ENCODE data around the gene VILL. TPM values are rescaled to one million over a fixed set of nuclear protein-coding genes. Genes with fewer than 3 reads are reported as not detected.
A peak's percentile ranks its signal among the peaks of the same experiment; 100 is the strongest.

Gene VILL
- total RNA-seq, 1 donor from 2014 or later = 1.5 TPM

- Mint-ChIP-seq H3K4me3 (ENCODE audit: unreplicated experiment) (no peak overlapping the region), H3K36me3 (ENCODE audit: low read depth, unreplicated experiment) (no peaks in the 10 kb centered on the region), H3K4me1 (ENCODE audit: low read depth, unreplicated experiment) (peaks cover 1% of the 10 kb centered on the region), H3K27ac (ENCODE audit: unreplicated experiment) (no peak overlapping the region), H3K27me3 (ENCODE audit: low read depth, unreplicated experiment) (peaks cover 23% of the 10 kb centered on the region), H3K9me3 (ENCODE audit: unreplicated experiment) (peaks cover 2% of the 10 kb centered on the region)
- DNase-seq (ENCODE audit: low read depth) (no peak), FAIRE-seq (no peak)
- no peaks in the 10 kb centered on the region for H3K79me2 ChIP-seq (ENCODE audit: insufficient read depth, low read length)
- H4K20me1 ChIP-seq (ENCODE audit: insufficient read depth, low read length) = no peaks in the 10 kb centered on the region
- no peak for TF ChIP-seq EZH2 (IDR thresholded peaks at IDR 0.05; ENCODE audit: insufficient read depth, low read length)
- no peak for TF ChIP-seq CTCF (IDR thresholded peaks at IDR 0.05; ENCODE audit: insufficient read depth, low read depth, low read length)
- H3K27me3 ChIP-seq (ENCODE audit: insufficient read depth, low read length) = peaks cover 3% of the 10 kb centered on the region
- H3K4me3 ChIP-seq (ENCODE audit: insufficient read depth, low read depth, low read length) = no peak overlapping the region
- H2AFZ ChIP-seq (ENCODE audit: low read depth, low read length) = no peak overlapping the region
- H3K36me3 ChIP-seq (ENCODE audit: insufficient read depth, low read length) = no peaks in the 10 kb centered on the region
- no peak overlapping the region for H3K9ac ChIP-seq (ENCODE audit: low read length)
- H3K4me1 ChIP-seq (ENCODE audit: insufficient read depth, low read length) = peaks cover 12% of the 10 kb centered on the region
- no peak overlapping the region for H3K4me2 ChIP-seq (ENCODE audit: low read length)
- no peak overlapping the region for H3K27ac ChIP-seq (ENCODE audit: low read depth, low read length)
- no peaks in the 10 kb centered on the region for H3K9me3 ChIP-seq (ENCODE audit: insufficient read depth, low read depth, low read length)
Measured at GRCh38 chr3:37997342-37997741, 6.8 kb downstream of the VILL start.

GRCh38 chr3:37997791-37998370 lies 7.3 kb downstream of the VILL start:
- Mint-ChIP-seq H3K27me3 (ENCODE audit: low read depth, unreplicated experiment) (peaks cover 19% of the 10 kb centered on the region), H3K9me3 (ENCODE audit: unreplicated experiment) (peaks cover 2% of the 10 kb centered on the region), H3K4me3 (ENCODE audit: unreplicated experiment) (peak overlapping the region; percentile 67), H3K4me1 (ENCODE audit: low read depth, unreplicated experiment) (peaks cover 1% of the 10 kb centered on the region), H3K27ac (ENCODE audit: unreplicated experiment) (peak overlapping the region; percentile 34), H3K36me3 (ENCODE audit: low read depth, unreplicated experiment) (no peaks in the 10 kb centered on the region)
- Histone ChIP-seq H3K27ac (ENCODE audit: low read depth, low read length) (no peak overlapping the region), H3K79me2 (ENCODE audit: insufficient read depth, low read length) (no peaks in the 10 kb centered on the region), H4K20me1 (ENCODE audit: insufficient read depth, low read length) (no peaks in the 10 kb centered on the region), H3K4me3 (ENCODE audit: insufficient read depth, low read depth, low read length) (no peak overlapping the region), H3K9ac (ENCODE audit: low read length) (no peak overlapping the region), H3K9me3 (ENCODE audit: insufficient read depth, low read depth, low read length) (no peaks in the 10 kb centered on the region), H3K27me3 (ENCODE audit: insufficient read depth, low read length) (no peaks in the 10 kb centered on the region), H2AFZ (ENCODE audit: low read depth, low read length) (no peak overlapping the region), H3K4me2 (ENCODE audit: low read length) (no peak overlapping the region), H3K36me3 (ENCODE audit: insufficient read depth, low read length) (no peaks in the 10 kb centered on the region), H3K4me1 (ENCODE audit: insufficient read depth, low read length) (peaks cover 12% of the 10 kb centered on the region)
- no peak for TF ChIP-seq CTCF (IDR thresholded peaks at IDR 0.05; ENCODE audit: insufficient read depth, low read depth, low read length)
- no peak for FAIRE-seq
- no peak for DNase-seq (ENCODE audit: low read depth)

- no peak overlapping the region for H3K4me3 Mint-ChIP-seq (ENCODE audit: unreplicated experiment)
- H3K9me3 ChIP-seq (ENCODE audit: insufficient read depth, low read depth, low read length) = no peaks in the 10 kb centered on the region
- no peak overlapping the region for H3K4me2 ChIP-seq (ENCODE audit: low read length)
- no peak overlapping the region for H3K4me3 ChIP-seq (ENCODE audit: insufficient read depth, low read depth, low read length)
- no peaks in the 10 kb centered on the region for H3K79me2 ChIP-seq (ENCODE audit: insufficient read depth, low read length)
- H3K36me3 Mint-ChIP-seq (ENCODE audit: low read depth, unreplicated experiment) = no peaks in the 10 kb centered on the region
- H3K27ac ChIP-seq (ENCODE audit: low read depth, low read length) = no peak overlapping the region
- FAIRE-seq (no peak), DNase-seq (ENCODE audit: low read depth) (no peak)
- no peak overlapping the region for H3K9ac ChIP-seq (ENCODE audit: low read length)
- H4K20me1 ChIP-seq (ENCODE audit: insufficient read depth, low read length) = peaks cover 4% of the 10 kb centered on the region
- H3K36me3 ChIP-seq (ENCODE audit: insufficient read depth, low read length) = no peaks in the 10 kb centered on the region
- no peaks in the 10 kb centered on the region for H3K27me3 ChIP-seq (ENCODE audit: insufficient read depth, low read length)
- H2AFZ ChIP-seq (ENCODE audit: low read depth, low read length) = no peak overlapping the region
- peaks cover 12% of the 10 kb centered on the region for H3K4me1 ChIP-seq (ENCODE audit: insufficient read depth, low read length)
- H3K27ac Mint-ChIP-seq (ENCODE audit: unreplicated experiment) = peak overlapping the region; percentile 10
- H3K27me3 Mint-ChIP-seq (ENCODE audit: low read depth, unreplicated experiment) = peaks cover 4% of the 10 kb centered on the region
- no peaks in the 10 kb centered on the region for H3K9me3 Mint-ChIP-seq (ENCODE audit: unreplicated experiment)
- no peak for TF ChIP-seq EZH2 (IDR thresholded peaks at IDR 0.05; ENCODE audit: insufficient read depth, low read length)
- no peak for TF ChIP-seq CTCF (IDR thresholded peaks at IDR 0.05; ENCODE audit: insufficient read depth, low read depth, low read length)
- peaks cover 5% of the 10 kb centered on the region for H3K4me1 Mint-ChIP-seq (ENCODE audit: low read depth, unreplicated experiment)
Measured at GRCh38 chr3:37999836-38000235, 9.2 kb downstream of the VILL start.

Measured in astrocyte (in vitro differentiated cells and primary cell).